GM23338 (cell line): ENCODE data around the gene MPP7. TPM values are rescaled to one million over a fixed set of nuclear protein-coding genes. Genes with fewer than 3 reads are reported as not detected.

Source experiments
- ATAC-seq: fragments of 200-7000 bp; cut with Tn5 transposase; 3 replicates; pipeline ENCODE4 v1.9.1; 2020
- DNase-seq: peaks from one replicate; pipeline ENCODE4 v3.0.0-alpha.2; 2015; ENCODE audit warnings: low spot score
- H2AFZ ChIP-seq: fragments of 200-600 bp; sonication (generic); 2 replicates; pipeline ENCODE4 v1.8.0; 2016; ENCODE audit warnings: antibody characterized with exemption, mild to moderate bottlenecking, moderate library complexity
- H3F3A ChIP-seq: fragments of 200-600 bp; sonication (generic); replicated peaks from 2 replicates; pipeline ENCODE4 v1.8.0; 2017; ENCODE audit warnings: antibody characterized with exemption, mixed run types, low read depth
- H3K27ac ChIP-seq: fragments of 200-600 bp; sonication (generic); 2 replicates; pipeline ENCODE4 v1.6.1; 2016; ENCODE audit warnings: low read depth
- H3K27me3 ChIP-seq: fragments of 200-600 bp; sonication (generic); 2 replicates; pipeline ENCODE4 v1.8.0; 2016; ENCODE audit warnings: mild to moderate bottlenecking, mixed run types, moderate library complexity; ENCODE audit not compliant: insufficient read depth
- H3K36me3 ChIP-seq: fragments of 200-600 bp; sonication (generic); 2 replicates; pipeline ENCODE4 v1.8.0; 2016; ENCODE audit warnings: mild to moderate bottlenecking; ENCODE audit not compliant: insufficient read depth
- H3K4me1 ChIP-seq: fragments of 200-600 bp; sonication (generic); 2 replicates; pipeline ENCODE4 v1.8.0; 2016; ENCODE audit warnings: mild to moderate bottlenecking, moderate library complexity; ENCODE audit not compliant: insufficient read depth
- H3K4me2 ChIP-seq: fragments of 200-600 bp; sonication (generic); 2 replicates; pipeline ENCODE4 v1.7.1; 2017; ENCODE audit warnings: mixed run types
- H3K4me3 ChIP-seq: fragments of 200-600 bp; sonication (generic); 2 replicates; pipeline ENCODE4 v1.6.1; 2016; ENCODE audit warnings: mixed run types
- H3K79me2 ChIP-seq: fragments of 200-600 bp; sonication (generic); replicated peaks from 2 replicates; pipeline ENCODE4 v1.8.0; 2017; ENCODE audit warnings: mild to moderate bottlenecking; ENCODE audit not compliant: insufficient read depth
- H3K9me2 ChIP-seq: fragments of 200-600 bp; sonication (generic); 2 replicates; pipeline ENCODE4 v1.8.0; 2017; ENCODE audit not compliant: insufficient read depth
- H4K20me1 ChIP-seq: fragments of 200-600 bp; sonication (generic); replicated peaks from 2 replicates; pipeline ENCODE4 v1.8.0; 2017; ENCODE audit warnings: mild to moderate bottlenecking; ENCODE audit not compliant: insufficient read depth
- H3K27ac Mint-ChIP-seq: 2 replicates; pipeline ENCODE4 v1.8.0; 2020; ENCODE audit warnings: inconsistent platforms, mild to moderate bottlenecking, moderate library complexity, mixed read lengths
- H3K27me3 Mint-ChIP-seq: 3 replicates; pipeline ENCODE4 v1.8.0; 2022; ENCODE audit warnings: low read depth, mild to moderate bottlenecking, moderate library complexity, mixed read lengths, inconsistent platforms; ENCODE audit not compliant: insufficient read depth, poor library complexity
- H3K36me3 Mint-ChIP-seq: 3 replicates; pipeline ENCODE4 v1.8.0; 2021; ENCODE audit warnings: low read depth, mild to moderate bottlenecking, inconsistent platforms, moderate library complexity, mixed read lengths
- H3K4me1 Mint-ChIP-seq: 3 replicates; pipeline ENCODE4 v1.8.0; 2020; ENCODE audit warnings: mild to moderate bottlenecking, inconsistent platforms, mixed read lengths
- H3K4me3 Mint-ChIP-seq: 3 replicates; pipeline ENCODE4 v1.8.0; 2021; ENCODE audit warnings: moderate library complexity, mild to moderate bottlenecking, inconsistent platforms, mixed read lengths
- H3K9me3 Mint-ChIP-seq: 3 replicates; pipeline ENCODE4 v1.8.0; 2020; ENCODE audit warnings: moderate library complexity, mild to moderate bottlenecking, inconsistent platforms, mixed read lengths
- CREB1 ChIP-seq: fragments of 250-450 bp; sonication (Bioruptor Pico); IDR thresholded peaks from 2 replicates; pipeline ENCODE4 v1.5.0; 2020; ENCODE audit warnings: low read depth, mild to moderate bottlenecking, moderate library complexity
- EZH2 ChIP-seq: fragments of 200-600 bp; sonication (generic); IDR thresholded peaks from one replicate; pipeline ENCODE4 v1.8.0; 2017; ENCODE audit warnings: antibody characterized with exemption, mild to moderate bottlenecking, low read depth; ENCODE audit not compliant: unreplicated experiment
- EZH2phosphoT487 ChIP-seq: fragments of 200-600 bp; sonication (generic); IDR thresholded peaks from one replicate; pipeline ENCODE4 v1.8.1; 2018; ENCODE audit warnings: antibody characterized with exemption; ENCODE audit not compliant: unreplicated experiment
- JUNB ChIP-seq: IDR thresholded peaks from one replicate; pipeline ENCODE4 v1.6.1; 2016; ENCODE audit warnings: antibody characterized with exemption; ENCODE audit not compliant: unreplicated experiment
- NANOG ChIP-seq: IDR thresholded peaks from 2 replicates; pipeline ENCODE4 v1.6.1; 2016; ENCODE audit warnings: antibody characterized with exemption, borderline replicate concordance
- POLR2AphosphoS5 ChIP-seq: IDR thresholded peaks from 2 replicates; pipeline ENCODE4 v1.6.1; 2016; ENCODE audit warnings: antibody characterized with exemption, low read depth
- STAT1 ChIP-seq: IDR thresholded peaks from one replicate; pipeline ENCODE4 v1.6.1; 2016; ENCODE audit warnings: antibody characterized with exemption; ENCODE audit not compliant: unreplicated experiment
- ZNF114 ChIP-seq: fragments of 250-450 bp; sonication (Bioruptor Pico); IDR thresholded peaks from 2 replicates; pipeline ENCODE4 v1.5.0; 2020; ENCODE audit warnings: mild to moderate bottlenecking, moderate library complexity
- ZNF331 ChIP-seq: fragments of 250-450 bp; sonication (Bioruptor Pico); IDR thresholded peaks from 2 replicates; pipeline ENCODE4 v1.5.0; 2020; ENCODE audit warnings: low read depth, mild to moderate bottlenecking, moderate library complexity
- polyA plus RNA-seq: library from polyadenylated mRNA; unstranded; fragments of >200 nt; fragmentation: Nextera tagmentation; extraction: Ambion mirVana; gene quantifications from 2 replicates; pipeline ENCODE4 v1.2.1, GENCODE V29; 2016
- total RNA-seq: library from RNA; depleted of rRNA; stranded (reverse); fragments of >200 nt; shearing (Covaris generic); gene quantifications from 2 replicates; pipeline ENCODE4 v1.2.3, GENCODE V29; 2014
- TF ChIP-seq, protein P1 (sequence below), 2 experiments: fragments of 200-600 bp in 1 of 2; sonication (generic) in 1 of 2; conservative IDR thresholded peaks; 2 replicates each; pipeline versions ENCODE4 v1.5.1 to v1.6.1; 2016 to 2017; ENCODE audit warnings: antibody characterized with exemption in 2 of 2, low read depth in 2 of 2, mild to moderate bottlenecking in 2 of 2, moderate library complexity in 1 of 2
- TF ChIP-seq, protein P2 (sequence below): IDR thresholded peaks from 2 replicates; pipeline ENCODE4 v1.6.1; 2016; ENCODE audit warnings: antibody characterized with exemption
- TF ChIP-seq, protein P3 (sequence below): IDR thresholded peaks from one replicate; pipeline ENCODE4 v1.6.1; 2018; ENCODE audit warnings: antibody characterized with exemption; ENCODE audit not compliant: unreplicated experiment
- TF ChIP-seq, protein P4 (sequence below): fragments of 250-450 bp; sonication (Bioruptor Pico); IDR thresholded peaks from 2 replicates; pipeline ENCODE4 v1.5.0; 2020; ENCODE audit warnings: mild to moderate bottlenecking, moderate library complexity

The MPP7 gene
- total and polyA plus RNA-seq, 2 experiments from 2014 or later: 5.0 to 8.0 TPM

DNA sequence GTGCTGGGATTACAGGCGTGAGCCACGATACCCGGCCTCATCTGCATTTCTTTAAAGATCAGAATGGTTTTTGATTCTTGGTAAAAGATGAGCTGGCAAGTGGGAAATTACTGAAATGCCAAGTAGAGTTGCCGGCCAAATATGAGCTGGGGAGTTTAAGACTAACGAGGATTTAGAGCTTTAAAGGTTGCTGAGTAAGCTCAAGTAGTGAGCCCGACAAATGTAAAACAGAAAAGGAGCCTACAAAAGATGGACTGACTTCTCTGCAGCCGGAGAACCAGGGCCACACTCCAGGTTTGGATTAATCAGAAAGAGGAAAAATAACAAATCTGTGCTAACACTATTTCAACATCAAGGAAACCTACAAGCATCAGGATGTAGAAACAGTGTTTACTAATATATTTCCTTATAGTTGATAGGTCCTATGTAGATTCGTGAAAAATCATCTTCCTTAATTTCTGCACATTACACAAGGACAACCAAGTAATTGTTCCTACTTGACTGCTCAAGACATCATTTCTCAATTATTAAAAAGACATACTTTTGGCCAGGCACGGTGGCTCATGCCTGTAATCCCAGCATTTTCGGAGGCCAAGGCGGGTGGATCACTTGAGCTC, 49.6 kb downstream of the MPP7 start:
- Histone ChIP-seq H3K36me3 (no peaks in the 10 kb centered on the region), H3K79me2 (no peaks in the 10 kb centered on the region), H3K27ac (no peak overlapping the region), H3K4me2 (no peak overlapping the region), H2AFZ (no peak overlapping the region), H3K27me3 (no peaks in the 10 kb centered on the region), H3K4me1 (no peaks in the 10 kb centered on the region), H3F3A (no peaks in the 10 kb centered on the region), H4K20me1 (0 out of 2 replicates have a peak, but pooled peaks cover 5% of the 10 kb centered on the region), H3K4me3 (no peak overlapping the region), H3K9me2 (no peaks in the 10 kb centered on the region)
- H3K4me1 Mint-ChIP-seq: peaks cover 2% of the 10 kb centered on the region; the same call in 1 of the 3 replicates
- no peak overlapping the region for H3K27ac Mint-ChIP-seq
- TF ChIP-seq EZH2phosphoT487 (no peak), CREB1 (CRISPR knock-in tag) (no peak), POLR2AphosphoS5 (no peak), JUNB (no peak), ZNF114 (CRISPR knock-in tag) (no peak), EZH2 (no peak), ZNF331 (no peak), NANOG (no peak), STAT1 (no peak)
- TF ChIP-seq, protein P1, sequence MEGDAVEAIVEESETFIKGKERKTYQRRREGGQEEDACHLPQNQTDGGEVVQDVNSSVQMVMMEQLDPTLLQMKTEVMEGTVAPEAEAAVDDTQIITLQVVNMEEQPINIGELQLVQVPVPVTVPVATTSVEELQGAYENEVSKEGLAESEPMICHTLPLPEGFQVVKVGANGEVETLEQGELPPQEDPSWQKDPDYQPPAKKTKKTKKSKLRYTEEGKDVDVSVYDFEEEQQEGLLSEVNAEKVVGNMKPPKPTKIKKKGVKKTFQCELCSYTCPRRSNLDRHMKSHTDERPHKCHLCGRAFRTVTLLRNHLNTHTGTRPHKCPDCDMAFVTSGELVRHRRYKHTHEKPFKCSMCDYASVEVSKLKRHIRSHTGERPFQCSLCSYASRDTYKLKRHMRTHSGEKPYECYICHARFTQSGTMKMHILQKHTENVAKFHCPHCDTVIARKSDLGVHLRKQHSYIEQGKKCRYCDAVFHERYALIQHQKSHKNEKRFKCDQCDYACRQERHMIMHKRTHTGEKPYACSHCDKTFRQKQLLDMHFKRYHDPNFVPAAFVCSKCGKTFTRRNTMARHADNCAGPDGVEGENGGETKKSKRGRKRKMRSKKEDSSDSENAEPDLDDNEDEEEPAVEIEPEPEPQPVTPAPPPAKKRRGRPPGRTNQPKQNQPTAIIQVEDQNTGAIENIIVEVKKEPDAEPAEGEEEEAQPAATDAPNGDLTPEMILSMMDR (conservative IDR thresholded peaks at IDR 0.05; ENCODE audit: low read depth in 2 of 2): no peak
- TF ChIP-seq, protein P2, sequence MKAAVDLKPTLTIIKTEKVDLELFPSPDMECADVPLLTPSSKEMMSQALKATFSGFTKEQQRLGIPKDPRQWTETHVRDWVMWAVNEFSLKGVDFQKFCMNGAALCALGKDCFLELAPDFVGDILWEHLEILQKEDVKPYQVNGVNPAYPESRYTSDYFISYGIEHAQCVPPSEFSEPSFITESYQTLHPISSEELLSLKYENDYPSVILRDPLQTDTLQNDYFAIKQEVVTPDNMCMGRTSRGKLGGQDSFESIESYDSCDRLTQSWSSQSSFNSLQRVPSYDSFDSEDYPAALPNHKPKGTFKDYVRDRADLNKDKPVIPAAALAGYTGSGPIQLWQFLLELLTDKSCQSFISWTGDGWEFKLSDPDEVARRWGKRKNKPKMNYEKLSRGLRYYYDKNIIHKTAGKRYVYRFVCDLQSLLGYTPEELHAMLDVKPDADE: no peak
- TF ChIP-seq, protein P3, sequence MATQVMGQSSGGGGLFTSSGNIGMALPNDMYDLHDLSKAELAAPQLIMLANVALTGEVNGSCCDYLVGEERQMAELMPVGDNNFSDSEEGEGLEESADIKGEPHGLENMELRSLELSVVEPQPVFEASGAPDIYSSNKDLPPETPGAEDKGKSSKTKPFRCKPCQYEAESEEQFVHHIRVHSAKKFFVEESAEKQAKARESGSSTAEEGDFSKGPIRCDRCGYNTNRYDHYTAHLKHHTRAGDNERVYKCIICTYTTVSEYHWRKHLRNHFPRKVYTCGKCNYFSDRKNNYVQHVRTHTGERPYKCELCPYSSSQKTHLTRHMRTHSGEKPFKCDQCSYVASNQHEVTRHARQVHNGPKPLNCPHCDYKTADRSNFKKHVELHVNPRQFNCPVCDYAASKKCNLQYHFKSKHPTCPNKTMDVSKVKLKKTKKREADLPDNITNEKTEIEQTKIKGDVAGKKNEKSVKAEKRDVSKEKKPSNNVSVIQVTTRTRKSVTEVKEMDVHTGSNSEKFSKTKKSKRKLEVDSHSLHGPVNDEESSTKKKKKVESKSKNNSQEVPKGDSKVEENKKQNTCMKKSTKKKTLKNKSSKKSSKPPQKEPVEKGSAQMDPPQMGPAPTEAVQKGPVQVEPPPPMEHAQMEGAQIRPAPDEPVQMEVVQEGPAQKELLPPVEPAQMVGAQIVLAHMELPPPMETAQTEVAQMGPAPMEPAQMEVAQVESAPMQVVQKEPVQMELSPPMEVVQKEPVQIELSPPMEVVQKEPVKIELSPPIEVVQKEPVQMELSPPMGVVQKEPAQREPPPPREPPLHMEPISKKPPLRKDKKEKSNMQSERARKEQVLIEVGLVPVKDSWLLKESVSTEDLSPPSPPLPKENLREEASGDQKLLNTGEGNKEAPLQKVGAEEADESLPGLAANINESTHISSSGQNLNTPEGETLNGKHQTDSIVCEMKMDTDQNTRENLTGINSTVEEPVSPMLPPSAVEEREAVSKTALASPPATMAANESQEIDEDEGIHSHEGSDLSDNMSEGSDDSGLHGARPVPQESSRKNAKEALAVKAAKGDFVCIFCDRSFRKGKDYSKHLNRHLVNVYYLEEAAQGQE: no peak
- TF ChIP-seq, protein P4, sequence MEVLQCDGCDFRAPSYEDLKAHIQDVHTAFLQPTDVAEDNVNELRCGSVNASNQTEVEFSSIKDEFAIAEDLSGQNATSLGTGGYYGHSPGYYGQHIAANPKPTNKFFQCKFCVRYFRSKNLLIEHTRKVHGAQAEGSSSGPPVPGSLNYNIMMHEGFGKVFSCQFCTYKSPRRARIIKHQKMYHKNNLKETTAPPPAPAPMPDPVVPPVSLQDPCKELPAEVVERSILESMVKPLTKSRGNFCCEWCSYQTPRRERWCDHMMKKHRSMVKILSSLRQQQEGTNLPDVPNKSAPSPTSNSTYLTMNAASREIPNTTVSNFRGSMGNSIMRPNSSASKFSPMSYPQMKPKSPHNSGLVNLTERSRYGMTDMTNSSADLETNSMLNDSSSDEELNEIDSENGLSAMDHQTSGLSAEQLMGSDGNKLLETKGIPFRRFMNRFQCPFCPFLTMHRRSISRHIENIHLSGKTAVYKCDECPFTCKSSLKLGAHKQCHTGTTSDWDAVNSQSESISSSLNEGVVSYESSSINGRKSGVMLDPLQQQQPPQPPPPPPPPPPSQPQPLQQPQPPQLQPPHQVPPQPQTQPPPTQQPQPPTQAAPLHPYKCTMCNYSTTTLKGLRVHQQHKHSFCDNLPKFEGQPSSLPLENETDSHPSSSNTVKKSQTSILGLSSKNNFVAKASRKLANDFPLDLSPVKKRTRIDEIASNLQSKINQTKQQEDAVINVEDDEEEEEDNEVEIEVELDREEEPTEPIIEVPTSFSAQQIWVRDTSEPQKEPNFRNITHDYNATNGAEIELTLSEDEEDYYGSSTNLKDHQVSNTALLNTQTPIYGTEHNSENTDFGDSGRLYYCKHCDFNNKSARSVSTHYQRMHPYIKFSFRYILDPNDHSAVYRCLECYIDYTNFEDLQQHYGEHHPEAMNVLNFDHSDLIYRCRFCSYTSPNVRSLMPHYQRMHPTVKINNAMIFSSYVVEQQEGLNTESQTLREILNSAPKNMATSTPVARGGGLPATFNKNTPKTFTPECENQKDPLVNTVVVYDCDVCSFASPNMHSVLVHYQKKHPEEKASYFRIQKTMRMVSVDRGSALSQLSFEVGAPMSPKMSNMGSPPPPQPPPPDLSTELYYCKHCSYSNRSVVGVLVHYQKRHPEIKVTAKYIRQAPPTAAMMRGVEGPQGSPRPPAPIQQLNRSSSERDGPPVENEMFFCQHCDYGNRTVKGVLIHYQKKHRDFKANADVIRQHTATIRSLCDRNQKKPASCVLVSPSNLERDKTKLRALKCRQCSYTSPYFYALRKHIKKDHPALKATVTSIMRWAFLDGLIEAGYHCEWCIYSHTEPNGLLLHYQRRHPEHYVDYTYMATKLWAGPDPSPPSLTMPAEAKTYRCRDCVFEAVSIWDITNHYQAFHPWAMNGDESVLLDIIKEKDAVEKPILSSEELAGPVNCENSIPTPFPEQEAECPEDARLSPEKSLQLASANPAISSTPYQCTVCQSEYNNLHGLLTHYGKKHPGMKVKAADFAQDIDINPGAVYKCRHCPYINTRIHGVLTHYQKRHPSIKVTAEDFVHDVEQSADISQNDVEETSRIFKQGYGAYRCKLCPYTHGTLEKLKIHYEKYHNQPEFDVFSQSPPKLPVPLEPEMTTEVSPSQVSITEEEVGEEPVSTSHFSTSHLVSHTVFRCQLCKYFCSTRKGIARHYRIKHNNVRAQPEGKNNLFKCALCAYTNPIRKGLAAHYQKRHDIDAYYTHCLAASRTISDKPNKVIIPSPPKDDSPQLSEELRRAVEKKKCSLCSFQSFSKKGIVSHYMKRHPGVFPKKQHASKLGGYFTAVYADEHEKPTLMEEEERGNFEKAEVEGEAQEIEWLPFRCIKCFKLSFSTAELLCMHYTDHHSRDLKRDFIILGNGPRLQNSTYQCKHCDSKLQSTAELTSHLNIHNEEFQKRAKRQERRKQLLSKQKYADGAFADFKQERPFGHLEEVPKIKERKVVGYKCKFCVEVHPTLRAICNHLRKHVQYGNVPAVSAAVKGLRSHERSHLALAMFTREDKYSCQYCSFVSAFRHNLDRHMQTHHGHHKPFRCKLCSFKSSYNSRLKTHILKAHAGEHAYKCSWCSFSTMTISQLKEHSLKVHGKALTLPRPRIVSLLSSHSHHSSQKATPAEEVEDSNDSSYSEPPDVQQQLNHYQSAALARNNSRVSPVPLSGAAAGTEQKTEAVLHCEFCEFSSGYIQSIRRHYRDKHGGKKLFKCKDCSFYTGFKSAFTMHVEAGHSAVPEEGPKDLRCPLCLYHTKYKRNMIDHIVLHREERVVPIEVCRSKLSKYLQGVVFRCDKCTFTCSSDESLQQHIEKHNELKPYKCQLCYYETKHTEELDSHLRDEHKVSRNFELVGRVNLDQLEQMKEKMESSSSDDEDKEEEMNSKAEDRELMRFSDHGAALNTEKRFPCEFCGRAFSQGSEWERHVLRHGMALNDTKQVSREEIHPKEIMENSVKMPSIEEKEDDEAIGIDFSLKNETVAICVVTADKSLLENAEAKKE (CRISPR knock-in tag): no peak
- no peaks in the 10 kb centered on the region for H3K27me3 Mint-ChIP-seq
- no peaks in the 10 kb centered on the region for H3K9me3 Mint-ChIP-seq
- ATAC-seq: no peak
- no peak for DNase-seq
- H3K36me3 Mint-ChIP-seq: no peaks in the 10 kb centered on the region
- no peak overlapping the region for H3K4me3 Mint-ChIP-seq
